K562 (cell line): ENCODE data around the gene CD72. TPM values are rescaled to one million over a fixed set of nuclear protein-coding genes. Genes with fewer than 3 reads are reported as not detected.

Experiments used
- ATF7 ChIP-seq: fragments of 450-650 bp; IDR thresholded peaks from 2 replicates; pipeline ENCODE4 v1.7.1; 2014; ENCODE audit warnings: mild to moderate bottlenecking, moderate library complexity
- BACH1 ChIP-seq: fragments of 200-800 bp; sonication (Bioruptor generic); IDR thresholded peaks from 2 replicates; pipeline ENCODE4 v1.6.1; 2016; ENCODE audit warnings: missing genetic modification characterization, missing compliant biosample characterization
- CCAR2 ChIP-seq: fragments of 200-400 bp; formaldehyde crosslinking; IDR thresholded peaks from 2 replicates; pipeline ENCODE4 v1.6.1; 2017; ENCODE audit warnings: mild to moderate bottlenecking, low read depth, low read length
- CREM ChIP-seq: IDR thresholded peaks from 2 replicates; pipeline ENCODE4 v1.6.1; 2014; ENCODE audit warnings: antibody characterized with exemption, low read depth
- ESRRB ChIP-seq: fragments of 250-450 bp; sonication (Bioruptor Pico); IDR thresholded peaks from 2 replicates; pipeline ENCODE4 v1.5.0; 2020; ENCODE audit warnings: mild to moderate bottlenecking, moderate library complexity, borderline replicate concordance
- FOXA3 ChIP-seq, 2 experiments: fragments of 450-650 bp in 1 of 2; sonication (generic) in 1 of 2; formaldehyde crosslinking; IDR thresholded peaks in 1 of 2; conservative IDR thresholded peaks in 1 of 2; 2 replicates each; pipeline versions ENCODE4 v1.4.0 to v1.8.0; 2020 to 2022; ENCODE audit warnings: mild to moderate bottlenecking in 2 of 2, missing genetic modification reagents in 1 of 2
- NFIX ChIP-seq: fragments of 250-450 bp; sonication (Bioruptor Pico); IDR thresholded peaks from 2 replicates; pipeline ENCODE4 v1.4.0; 2020; ENCODE audit warnings: low read depth, mild to moderate bottlenecking, moderate library complexity
- POLR2G ChIP-seq: fragments of 200-400 bp; formaldehyde crosslinking; IDR thresholded peaks from 2 replicates; pipeline ENCODE4 v1.6.1; 2017; ENCODE audit warnings: low read depth, mild to moderate bottlenecking, antibody characterized with exemption, low read length, moderate library complexity
- RAD21 ChIP-seq, 2 experiments: fragments of 250-450 bp in 1 of 2; fragments of 450-650 bp in 1 of 2; sonication (Bioruptor Pico) in 1 of 2; formaldehyde crosslinking in 1 of 2; IDR thresholded peaks in 1 of 2; conservative IDR thresholded peaks in 1 of 2; 2 replicates each; pipeline versions ENCODE4 v1.4.0 to v1.8.0; 2020 to 2022; ENCODE audit warnings: mild to moderate bottlenecking in 2 of 2, moderate library complexity in 1 of 2
- SRSF3 ChIP-seq: fragments of 200-400 bp; formaldehyde crosslinking; IDR thresholded peaks from 2 replicates; pipeline ENCODE4 v1.6.1; 2016; ENCODE audit warnings: mild to moderate bottlenecking, low read length, moderate library complexity; ENCODE audit not compliant: insufficient read depth
- YY1 ChIP-seq, 3 experiments: IDR thresholded peaks; 2 replicates each; pipeline ENCODE4 v1.6.1; 2011; ENCODE audit warnings: low read length in 2 of 3, mild to moderate bottlenecking in 2 of 3, moderate library complexity in 2 of 3, borderline replicate concordance in 1 of 3, control low read depth in 1 of 3, low read depth in 1 of 3; ENCODE audit not compliant: insufficient read depth in 3 of 3, insufficient replicate concordance in 2 of 3, control insufficient read depth in 1 of 3, insufficient read length in 1 of 3; ENCODE audit errors: extremely low read depth in 1 of 3
- ZBTB33 ChIP-seq: sonication (generic); formaldehyde crosslinking; IDR thresholded peaks from 2 replicates; pipeline ENCODE4 v1.8.1; 2023; ENCODE audit warnings: mild to moderate bottlenecking, missing genetic modification reagents
- polyA plus RNA-seq, 8 experiments: library from polyadenylated mRNA; depleted of rRNA in 4 of 8; stranded (reverse) in 5 of 8; unstranded in 3 of 8; fragments of >200 nt; fragmentation: Nextera tagmentation in 2 of 8; fragmentation: Illumina TruSeq in 1 of 8; extraction: Ambion mirVana in 2 of 8; extraction: Trizol in 1 of 8; gene quantifications; 2 replicates each; pipeline versions ENCODE4 v1.2.1 to v1.2.3, GENCODE V29; 2011 to 2014; ENCODE audit warnings: inconsistent platforms in 1 of 8, missing spikeins in 1 of 8
- total RNA-seq, 7 experiments: library from RNA; depleted of rRNA in 6 of 7; stranded (reverse); fragments of >200 nt in 6 of 7; fragmentation: Illumina TruSeq in 2 of 7; extraction: Trizol in 2 of 7; gene quantifications; 2 replicates each; pipeline versions ENCODE4 v1.2.1 to v1.2.3, GENCODE V29; 2011 to 2021; ENCODE audit warnings: low replicate concordance in 1 of 7
- TF ChIP-seq, protein P1 (sequence below), 2 experiments: fragments of 200-800 bp in 1 of 2; sonication (Bioruptor generic) in 1 of 2; sonication (generic) in 1 of 2; formaldehyde crosslinking in 1 of 2; IDR thresholded peaks in 1 of 2; conservative IDR thresholded peaks in 1 of 2; 2 replicates each; pipeline versions ENCODE4 v1.5.0 to v1.6.1; 2016 to 2020; ENCODE audit warnings: missing compliant biosample characterization in 1 of 2, missing genetic modification characterization in 1 of 2, missing genetic modification reagents in 1 of 2

CD72 gene
- total and polyA plus RNA-seq, 9 of the 15 experiments (the other 6 are each of a cell fraction or from before 2014, with no cell fraction given) = 0.11 to 0.78 (median 0.27) TPM; not detected in 1

- TF ChIP-seq ZBTB33 (CRISPR knock-in tag) (no peak), ESRRB (CRISPR knock-in tag) (no peak), CCAR2 (no peak), NFIX (CRISPR knock-in tag) (no peak), SRSF3 (no peak), RAD21 (CRISPR knock-in tag; conservative IDR thresholded peaks at IDR 0.05 in 1 of 2, IDR thresholded peaks at IDR 0.05 in 1 of 2) (peak; percentile 57 to 77), BACH1 (tag) (no peak), FOXA3 (CRISPR knock-in tag; conservative IDR thresholded peaks at IDR 0.05 in 1 of 2, IDR thresholded peaks at IDR 0.05 in 1 of 2) (no peak), YY1 (IDR thresholded peaks at IDR 0.05; ENCODE audit: borderline replicate concordance in 1 of 3, control insufficient read depth in 1 of 3, extremely low read depth in 1 of 3, insufficient read depth in 3 of 3, insufficient read length in 1 of 3, insufficient replicate concordance in 2 of 3, low read depth in 1 of 3, low read length in 2 of 3) (peak in 2 of 3 experiments; percentile 5 to 22), ATF7 (peak; percentile 37; the same call in 1 of the 2 replicates), CREM (peak; percentile 33; the same call in 1 of the 2 replicates), POLR2G (peak; percentile 86)
- TF ChIP-seq, protein P1, sequence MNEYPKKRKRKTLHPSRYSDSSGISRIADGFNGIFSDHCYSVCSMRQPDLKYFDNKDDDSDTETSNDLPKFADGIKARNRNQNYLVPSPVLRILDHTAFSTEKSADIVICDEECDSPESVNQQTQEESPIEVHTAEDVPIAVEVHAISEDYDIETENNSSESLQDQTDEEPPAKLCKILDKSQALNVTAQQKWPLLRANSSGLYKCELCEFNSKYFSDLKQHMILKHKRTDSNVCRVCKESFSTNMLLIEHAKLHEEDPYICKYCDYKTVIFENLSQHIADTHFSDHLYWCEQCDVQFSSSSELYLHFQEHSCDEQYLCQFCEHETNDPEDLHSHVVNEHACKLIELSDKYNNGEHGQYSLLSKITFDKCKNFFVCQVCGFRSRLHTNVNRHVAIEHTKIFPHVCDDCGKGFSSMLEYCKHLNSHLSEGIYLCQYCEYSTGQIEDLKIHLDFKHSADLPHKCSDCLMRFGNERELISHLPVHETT (CRISPR knock-in tag; conservative IDR thresholded peaks at IDR 0.05 in 1 of 2, IDR thresholded peaks at IDR 0.05 in 1 of 2) = no peak
Observed at GRCh38 chr9:35646533-35647265, 28.5 kb upstream of the CD72 start (continued).
